A549 (cell line): ENCODE data around the gene EPS8L1. TPM values are rescaled to one million over a fixed set of nuclear protein-coding genes. Genes with fewer than 3 reads are reported as not detected.

ENCODE experiments used
- ATAC-seq, 2 experiments: fragments of 200-7000 bp in 1 of 2; fragments of >200 bp in 1 of 2; cut with Nextera tagmentation in 1 of 2; cut with Tn5 transposase in 1 of 2; 3 replicates each; pipeline versions ENCODE4 v1.8.0 to v1.9.1; 2018 to 2020; ENCODE audit warnings: mild to moderate bottlenecking in 1 of 2, moderate library complexity in 1 of 2
- CTCF ChIA-PET: fragments of 300-600 bp; sonication (Branson Sonifier 250); formaldehyde crosslinking; extraction: SDS; loops from one replicate; lab custom pipeline; 2021; ENCODE audit warnings: antibody characterized with exemption, inconsistent platforms; lab: Yijun Ruan, JAX
- POLR2A ChIA-PET: fragments of 350-600 bp; formaldehyde crosslinking; extraction: SDS; loops from one replicate; lab custom pipeline; 2021; ENCODE audit warnings: antibody characterized with exemption, inconsistent platforms; lab: Yijun Ruan, JAX
- DNase-seq, 2 experiments: peaks; one replicate each; pipeline versions ENCODE4 v3.0.0 to v3.0.0-alpha.2; 2011 to 2016; ENCODE audit warnings: low read depth in 1 of 2, low spot score in 1 of 2
- FAIRE-seq: peaks from 2 replicates; lab custom pipeline; 2011; peaks lifted over from hg19 to GRCh38; lab: Jason Lieb, UNC
- H3K27ac ChIP-seq, 2 experiments: fragments of >200 bp; sonication (Bioruptor Twin); formaldehyde crosslinking; 3 replicates each; pipeline ENCODE4 v1.5.1; 2016 to 2017
- H3K4me1 ChIP-seq: fragments of >200 bp; sonication (Bioruptor Twin); formaldehyde crosslinking; 3 replicates; pipeline ENCODE4 v1.6.1; 2016
- H3K4me2 ChIP-seq: fragments of >200 bp; sonication (Bioruptor Twin); formaldehyde crosslinking; 3 replicates; pipeline ENCODE4 v1.6.1; 2016
- H3K4me3 ChIP-seq: fragments of >200 bp; sonication (Bioruptor Twin); formaldehyde crosslinking; 3 replicates; pipeline ENCODE4 v1.5.1; 2016
- H3K9me3 ChIP-seq: fragments of >200 bp; sonication (Bioruptor Twin); formaldehyde crosslinking; 3 replicates; pipeline ENCODE4 v1.6.1; 2016
- ESRRA ChIP-seq: fragments of 150-350 bp; IDR thresholded peaks from 2 replicates; pipeline ENCODE4 v1.6.1; 2014; ENCODE audit warnings: mild to moderate bottlenecking, low read length, borderline replicate concordance
- GATA3 ChIP-seq: IDR thresholded peaks from 2 replicates; pipeline ENCODE4 v1.6.1; 2012; ENCODE audit warnings: borderline replicate concordance
- HDAC2 ChIP-seq: fragments of 200-600 bp; sonication (generic); IDR thresholded peaks from 2 replicates; pipeline ENCODE4 v1.6.1; 2016
- HOXB5 ChIP-seq: fragments of 250-450 bp; sonication (Bioruptor Pico); IDR thresholded peaks from 2 replicates; pipeline ENCODE4 v1.5.0; 2020; ENCODE audit warnings: mild to moderate bottlenecking, moderate library complexity
- JUN ChIP-seq, 2 experiments: fragments of >200 bp; sonication (Bioruptor Twin); formaldehyde crosslinking; IDR thresholded peaks; 2 replicates in 1 of 2; 3 replicates in 1 of 2; pipeline ENCODE4 v1.6.1; 2016 to 2017
- MAZ ChIP-seq: fragments of 150-350 bp; IDR thresholded peaks from 2 replicates; pipeline ENCODE4 v1.6.1; 2014; ENCODE audit warnings: antibody characterized with exemption, low read depth, low read length, borderline replicate concordance
- MYC ChIP-seq: IDR thresholded peaks from 2 replicates; pipeline ENCODE4 v1.6.1; 2012; ENCODE audit warnings: mild to moderate bottlenecking, inconsistent platforms, low read length, improper control_type of control experiment, borderline replicate concordance
- POLR2AphosphoS2 ChIP-seq: conservative IDR thresholded peaks from 2 replicates; pipeline ENCODE4 v1.6.1; 2012; ENCODE audit warnings: low read length, improper control_type of control experiment, inconsistent platforms
- SMC3 ChIP-seq: fragments of >200 bp; sonication (Bioruptor Twin); formaldehyde crosslinking; IDR thresholded peaks from 3 replicates; pipeline ENCODE4 v1.6.1; 2018; ENCODE audit warnings: inconsistent platforms
- SREBF2 ChIP-seq: fragments of 450-650 bp; IDR thresholded peaks from 2 replicates; pipeline ENCODE4 v1.6.1; 2014; ENCODE audit warnings: mild to moderate bottlenecking, moderate library complexity
- TFCP2L1 ChIP-seq: fragments of 250-450 bp; sonication (Bioruptor Pico); IDR thresholded peaks from 2 replicates; pipeline ENCODE4 v1.5.0; 2021; ENCODE audit warnings: mild to moderate bottlenecking
- ZFP36 ChIP-seq: fragments of 450-650 bp; IDR thresholded peaks from 2 replicates; pipeline ENCODE4 v1.6.1; 2014; ENCODE audit warnings: borderline replicate concordance; ENCODE audit not compliant: partially characterized antibody
- ZNF302 ChIP-seq: fragments of 250-450 bp; sonication (Bioruptor Pico); IDR thresholded peaks from 2 replicates; pipeline ENCODE4 v1.9.0; 2021; ENCODE audit warnings: inconsistent platforms, mild to moderate bottlenecking, moderate library complexity
- WGBS: methylation state at CpG from one replicate; pipeline ENCODE4 v1.1.6; 2017; ENCODE audit errors: missing lambda C conversion rate; 5-methylcytosine and 5-hydroxymethylcytosine counted together
- polyA plus RNA-seq, 4 experiments: library from polyadenylated mRNA; depleted of rRNA in 3 of 4; stranded (reverse); fragments of >200 nt; fragmentation: RNase III in 1 of 4; extraction: RNeasy Plus Mini Kit Qiagen cat#74134 plus additional on column Dnase treatment in 1 of 4; gene quantifications; 2 replicates in 3 of 4; 3 replicates in 1 of 4; pipeline ENCODE4 v1.2.3, GENCODE V29; 2011 to 2017
- TF ChIP-seq, protein P1 (sequence below): fragments of 250-450 bp; sonication (Bioruptor Pico); IDR thresholded peaks from 2 replicates; pipeline ENCODE4 v1.5.0; 2020; ENCODE audit warnings: low read depth, mild to moderate bottlenecking, moderate library complexity
- TF ChIP-seq, protein P2 (sequence below): fragments of >200 bp; sonication (Bioruptor Twin); formaldehyde crosslinking; IDR thresholded peaks from 3 replicates; pipeline ENCODE4 v1.5.1; 2016
- TF ChIP-seq, protein P3 (sequence below): fragments of 150-350 bp; IDR thresholded peaks from 2 replicates; pipeline ENCODE4 v1.6.1; 2014; ENCODE audit warnings: low read depth, mild to moderate bottlenecking, low read length
- TF ChIP-seq, protein P4 (sequence below): IDR thresholded peaks from 2 replicates; pipeline ENCODE4 v1.6.1; 2012

Gene EPS8L1
- polyA plus RNA-seq, 2 of the 4 experiments (the other 2 are of a cell fraction) = 3.7 to 3.8 TPM

DNA sequence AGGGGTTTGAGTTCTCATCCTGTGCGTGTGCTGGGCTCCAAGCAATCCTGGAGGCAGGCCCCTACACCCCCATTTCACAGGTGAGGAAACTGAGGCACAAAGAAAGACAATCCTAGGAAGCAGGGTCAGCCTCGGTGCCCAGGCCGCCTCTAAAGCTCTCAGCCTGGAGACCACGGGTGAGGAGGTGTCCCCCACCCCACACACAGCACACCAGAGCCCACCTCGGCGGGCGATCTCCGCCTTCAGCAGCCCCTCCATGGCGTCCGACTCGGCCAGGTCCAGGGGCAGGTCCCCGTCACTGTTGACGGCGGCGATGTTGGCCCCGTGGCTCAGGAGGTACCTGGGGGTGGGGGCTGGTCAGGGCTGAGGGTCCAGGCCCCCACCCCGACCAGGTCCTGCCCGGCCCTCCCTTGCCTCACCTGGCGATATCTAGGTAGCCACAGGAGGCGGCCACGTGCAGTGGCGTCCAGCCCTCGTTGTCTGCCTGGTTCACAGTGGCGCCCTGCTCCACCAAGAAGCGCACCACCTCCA is 36.6 kb downstream of the EPS8L1 start:
- no peak for TF ChIP-seq SREBF2
- no peak for TF ChIP-seq ESRRA
- no peak for TF ChIP-seq POLR2AphosphoS2
- TF ChIP-seq TFCP2L1 = no peak
- TF ChIP-seq JUN (IDR thresholded peaks at IDR 0.05) = no peak
- no peak for TF ChIP-seq ZNF302 (CRISPR knock-in tag)
- TF ChIP-seq, protein P1, sequence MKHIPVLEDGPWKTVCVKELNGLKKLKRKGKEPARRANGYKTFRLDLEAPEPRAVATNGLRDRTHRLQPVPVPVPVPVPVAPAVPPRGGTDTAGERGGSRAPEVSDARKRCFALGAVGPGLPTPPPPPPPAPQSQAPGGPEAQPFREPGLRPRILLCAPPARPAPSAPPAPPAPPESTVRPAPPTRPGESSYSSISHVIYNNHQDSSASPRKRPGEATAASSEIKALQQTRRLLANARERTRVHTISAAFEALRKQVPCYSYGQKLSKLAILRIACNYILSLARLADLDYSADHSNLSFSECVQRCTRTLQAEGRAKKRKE = no peak
- Histone ChIP-seq H3K4me3 (no peak overlapping the region), H3K4me1 (peaks cover 24% of the 10 kb centered on the region), H3K4me2 (no peak overlapping the region), H3K9me3 (no peaks in the 10 kb centered on the region), H3K27ac (no peak overlapping the region)
- POLR2A ChIA-PET = no interaction called here
- ATAC-seq = no peak
- CTCF ChIA-PET = interaction anchor here (0.5 to 1.6 kb wide), 4 partner anchors 23 to 600 kb away, joined by 3 to 12 read pairs (median 6); no protein-coding TSS in a partner anchor
- FAIRE-seq = no peak
- WGBS = 94% methylated on average over 24 of the region's 25 CpGs
- DNase-seq = no peak

DNA sequence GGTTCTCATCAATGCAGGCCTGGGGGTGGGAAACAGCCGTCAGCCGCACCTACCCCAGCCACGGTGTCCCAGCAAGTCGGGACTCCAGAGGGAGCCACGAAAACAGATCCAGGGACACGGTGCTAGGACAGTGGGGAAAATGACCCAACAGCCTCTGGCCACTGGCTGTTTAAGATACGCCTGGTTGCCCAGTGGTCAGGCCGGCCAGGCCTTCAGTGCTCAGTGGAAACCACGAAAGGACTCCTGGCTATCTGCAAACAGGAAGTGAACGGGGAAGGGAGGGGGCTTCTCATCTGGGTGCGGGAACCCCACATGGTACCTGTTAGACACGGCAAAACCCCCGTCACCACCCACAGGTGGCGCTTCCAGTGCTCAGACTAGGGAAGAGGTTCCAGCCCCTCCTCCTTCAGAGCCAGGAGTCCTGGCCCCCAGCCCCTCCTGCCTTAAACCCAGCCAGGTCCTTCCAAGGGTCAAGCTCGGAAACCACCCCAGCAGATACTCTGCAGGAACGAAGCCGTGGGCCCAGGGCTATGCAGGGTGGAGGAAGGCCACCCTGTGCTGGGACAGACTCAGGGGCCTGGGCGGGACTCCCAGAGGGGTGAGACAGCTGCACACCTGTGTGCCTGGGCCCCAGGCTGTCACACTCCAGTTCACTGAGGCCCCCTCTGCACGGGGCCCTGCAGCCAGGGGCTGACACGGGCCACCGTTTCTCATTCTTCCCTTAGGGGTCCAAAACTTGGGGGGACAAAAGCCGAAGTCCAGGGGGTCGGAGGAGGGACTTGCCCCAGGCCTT is 37.3 kb downstream of the EPS8L1 start:
- Histone ChIP-seq H3K9me3 (no peaks in the 10 kb centered on the region), H3K4me1 (peaks cover 24% of the 10 kb centered on the region), H3K4me2 (no peak overlapping the region), H3K4me3 (no peak overlapping the region)
- FAIRE-seq (no peak), DNase-seq (no peak)
- CTCF ChIA-PET = interaction anchor here (0.5 to 1.4 kb wide), 5 partner anchors 9 to 326 kb away, joined by 3 to 5 read pairs (median 4); no protein-coding TSS in a partner anchor
- 88% methylated on average over 23 of the region's 23 CpGs for WGBS
- TF ChIP-seq GATA3 = no peak
- no peak for TF ChIP-seq MYC
- no peak for TF ChIP-seq ESRRA
- no peak for TF ChIP-seq ZFP36
- TF ChIP-seq, protein P2, sequence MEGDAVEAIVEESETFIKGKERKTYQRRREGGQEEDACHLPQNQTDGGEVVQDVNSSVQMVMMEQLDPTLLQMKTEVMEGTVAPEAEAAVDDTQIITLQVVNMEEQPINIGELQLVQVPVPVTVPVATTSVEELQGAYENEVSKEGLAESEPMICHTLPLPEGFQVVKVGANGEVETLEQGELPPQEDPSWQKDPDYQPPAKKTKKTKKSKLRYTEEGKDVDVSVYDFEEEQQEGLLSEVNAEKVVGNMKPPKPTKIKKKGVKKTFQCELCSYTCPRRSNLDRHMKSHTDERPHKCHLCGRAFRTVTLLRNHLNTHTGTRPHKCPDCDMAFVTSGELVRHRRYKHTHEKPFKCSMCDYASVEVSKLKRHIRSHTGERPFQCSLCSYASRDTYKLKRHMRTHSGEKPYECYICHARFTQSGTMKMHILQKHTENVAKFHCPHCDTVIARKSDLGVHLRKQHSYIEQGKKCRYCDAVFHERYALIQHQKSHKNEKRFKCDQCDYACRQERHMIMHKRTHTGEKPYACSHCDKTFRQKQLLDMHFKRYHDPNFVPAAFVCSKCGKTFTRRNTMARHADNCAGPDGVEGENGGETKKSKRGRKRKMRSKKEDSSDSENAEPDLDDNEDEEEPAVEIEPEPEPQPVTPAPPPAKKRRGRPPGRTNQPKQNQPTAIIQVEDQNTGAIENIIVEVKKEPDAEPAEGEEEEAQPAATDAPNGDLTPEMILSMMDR = no peak
- TF ChIP-seq MAZ = no peak
- no peak for TF ChIP-seq SREBF2
- no peak for TF ChIP-seq HOXB5 (CRISPR knock-in tag)
- no peak for TF ChIP-seq SMC3
- TF ChIP-seq HDAC2 = no peak
- TF ChIP-seq, protein P3, sequence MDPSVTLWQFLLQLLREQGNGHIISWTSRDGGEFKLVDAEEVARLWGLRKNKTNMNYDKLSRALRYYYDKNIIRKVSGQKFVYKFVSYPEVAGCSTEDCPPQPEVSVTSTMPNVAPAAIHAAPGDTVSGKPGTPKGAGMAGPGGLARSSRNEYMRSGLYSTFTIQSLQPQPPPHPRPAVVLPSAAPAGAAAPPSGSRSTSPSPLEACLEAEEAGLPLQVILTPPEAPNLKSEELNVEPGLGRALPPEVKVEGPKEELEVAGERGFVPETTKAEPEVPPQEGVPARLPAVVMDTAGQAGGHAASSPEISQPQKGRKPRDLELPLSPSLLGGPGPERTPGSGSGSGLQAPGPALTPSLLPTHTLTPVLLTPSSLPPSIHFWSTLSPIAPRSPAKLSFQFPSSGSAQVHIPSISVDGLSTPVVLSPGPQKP = no peak
- TF ChIP-seq, protein P4, sequence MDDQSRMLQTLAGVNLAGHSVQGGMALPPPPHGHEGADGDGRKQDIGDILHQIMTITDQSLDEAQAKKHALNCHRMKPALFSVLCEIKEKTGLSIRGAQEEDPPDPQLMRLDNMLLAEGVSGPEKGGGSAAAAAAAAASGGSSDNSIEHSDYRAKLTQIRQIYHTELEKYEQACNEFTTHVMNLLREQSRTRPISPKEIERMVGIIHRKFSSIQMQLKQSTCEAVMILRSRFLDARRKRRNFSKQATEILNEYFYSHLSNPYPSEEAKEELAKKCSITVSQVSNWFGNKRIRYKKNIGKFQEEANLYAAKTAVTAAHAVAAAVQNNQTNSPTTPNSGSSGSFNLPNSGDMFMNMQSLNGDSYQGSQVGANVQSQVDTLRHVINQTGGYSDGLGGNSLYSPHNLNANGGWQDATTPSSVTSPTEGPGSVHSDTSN = no peak
- TF ChIP-seq, all 56 proteins: peak for 0
- POLR2A ChIA-PET = no interaction called here
- ATAC-seq = no peak
- H3K27ac ChIP-seq = no peak overlapping the region
